Central memory CD4-positive, alpha-beta T cell (primary cell): ENCODE measurements around the gene CT47C1.
A peak's percentile ranks its signal among the peaks of the same experiment; 100 is the strongest.

Experiments
- DNase-seq: peaks from one replicate; pipeline ENCODE4 v3.0.0; 2022

The CT47C1 gene

GRCh38 chrX:119075270-119076025 is 2.7 kb downstream of the CT47C1 start:
- DNase-seq, result no peak

GRCh38 chrX:119082278-119082677 is 9.5 kb downstream of the CT47C1 start:
- no peak for DNase-seq

GRCh38 chrX:119084766-119085165 is 12.0 kb downstream of the CT47C1 start:
- DNase-seq, result no peak

- no peak for DNase-seq
Measured at GRCh38 chrX:119087121-119087520, 14.3 kb downstream of the CT47C1 start.

- DNase-seq, result no peak
Measured at GRCh38 chrX:119089619-119090018, 16.8 kb downstream of the CT47C1 start.

- DNase-seq, result no peak
Measured at GRCh38 chrX:119090627-119091026, 17.8 kb downstream of the CT47C1 start.

- DNase-seq, result no peak
Measured at GRCh38 chrX:119093991-119094735, 21.4 kb downstream of the CT47C1 start.

- no peak for DNase-seq
Measured at GRCh38 chrX:119094819-119095218, 22.0 kb downstream of the CT47C1 start.

- no peak for DNase-seq
Measured at GRCh38 chrX:119095936-119096335, 23.1 kb downstream of the CT47C1 start.

GRCh38 chrX:119101168-119101567 is 28.4 kb downstream of the CT47C1 start:
- no peak for DNase-seq

- DNase-seq, result no peak
Measured at GRCh38 chrX:119105826-119106225, 33.0 kb downstream of the CT47C1 start.

GRCh38 chrX:119107206-119107605 is 34.4 kb downstream of the CT47C1 start:
- DNase-seq, result no peak

- peak; percentile 16 for DNase-seq
Measured at GRCh38 chrX:119118780-119119395, 46.1 kb downstream of the CT47C1 start.

GRCh38 chrX:119121341-119121740 is 48.5 kb downstream of the CT47C1 start:
- DNase-seq, result no peak
